Osteocyte (in vitro differentiated cells): ENCODE data around the gene CDH12. TPM values are rescaled to one million over a fixed set of nuclear protein-coding genes. Genes with fewer than 3 reads are reported as not detected.
"Not testable (repeated sequence)": the region's sequence is repeated elsewhere in the genome, so short reads cannot be mapped to it uniquely, and the experiment has no call there.

Source experiments
- DNase-seq: peaks from one replicate; pipeline ENCODE4 v3.0.0; 2021; ENCODE audit warnings: mixed read lengths; ENCODE audit not compliant: unreplicated experiment; ENCODE audit errors: extremely low spot score
- H3K27ac Mint-ChIP-seq: one replicate; pipeline ENCODE4 v1.8.0; 2021; ENCODE audit warnings: mild to moderate bottlenecking, mixed read lengths; ENCODE audit not compliant: unreplicated experiment
- H3K27me3 Mint-ChIP-seq: one replicate; pipeline ENCODE4 v1.8.0; 2021; ENCODE audit warnings: mixed read lengths; ENCODE audit not compliant: unreplicated experiment
- H3K36me3 Mint-ChIP-seq: one replicate; pipeline ENCODE4 v1.8.0; 2021; ENCODE audit warnings: mixed read lengths; ENCODE audit not compliant: unreplicated experiment
- H3K4me1 Mint-ChIP-seq: one replicate; pipeline ENCODE4 v1.8.0; 2021; ENCODE audit warnings: mixed read lengths; ENCODE audit not compliant: unreplicated experiment
- H3K4me3 Mint-ChIP-seq: one replicate; pipeline ENCODE4 v1.8.0; 2021; ENCODE audit warnings: mild to moderate bottlenecking, moderate library complexity, mixed read lengths; ENCODE audit not compliant: unreplicated experiment
- H3K9me3 Mint-ChIP-seq: one replicate; pipeline ENCODE4 v1.8.0; 2021; ENCODE audit warnings: mixed read lengths; ENCODE audit not compliant: unreplicated experiment
- total RNA-seq: library from RNA; stranded (reverse); gene quantifications from 2 replicates; pipeline ENCODE4 v1.2.1, GENCODE V29; 2021
- TF ChIP-seq, protein P1 (sequence below): fragments of 200-600 bp; sonication (generic); IDR thresholded peaks from 2 replicates; pipeline ENCODE4 v1.5.0; 2021; ENCODE audit warnings: antibody characterized with exemption, mild to moderate bottlenecking, moderate library complexity

The CDH12 gene
- total RNA-seq, 1 donor from 2014 or later, result not detected

DNA sequence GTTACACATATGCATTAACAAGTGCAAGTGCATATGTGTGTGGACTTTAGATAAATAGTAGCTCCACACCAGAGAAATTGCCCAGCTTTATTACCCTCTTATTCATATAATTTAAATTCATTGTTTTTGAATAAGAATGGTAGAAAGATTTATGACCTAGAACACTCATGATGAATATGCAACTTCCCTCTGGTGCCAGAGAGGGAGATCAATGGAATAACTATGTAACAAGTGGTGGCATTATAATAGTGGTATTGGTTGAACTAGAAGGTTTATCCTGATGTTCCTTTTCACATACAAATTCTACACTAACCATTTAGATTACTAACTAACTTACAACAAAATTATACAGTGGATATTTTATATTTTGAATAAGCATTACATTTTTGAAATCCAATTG lies 607.4 kb downstream of the CDH12 start:
- H3K36me3 Mint-ChIP-seq, result no peaks in the 10 kb centered on the region
- no peak for DNase-seq
- H3K9me3 Mint-ChIP-seq, result no peaks in the 10 kb centered on the region
- no peaks in the 10 kb centered on the region for H3K4me1 Mint-ChIP-seq
- no peak overlapping the region for H3K27ac Mint-ChIP-seq
- H3K27me3 Mint-ChIP-seq, result peaks cover 6% of the 10 kb centered on the region
- no peak overlapping the region for H3K4me3 Mint-ChIP-seq
- TF ChIP-seq, protein P1, sequence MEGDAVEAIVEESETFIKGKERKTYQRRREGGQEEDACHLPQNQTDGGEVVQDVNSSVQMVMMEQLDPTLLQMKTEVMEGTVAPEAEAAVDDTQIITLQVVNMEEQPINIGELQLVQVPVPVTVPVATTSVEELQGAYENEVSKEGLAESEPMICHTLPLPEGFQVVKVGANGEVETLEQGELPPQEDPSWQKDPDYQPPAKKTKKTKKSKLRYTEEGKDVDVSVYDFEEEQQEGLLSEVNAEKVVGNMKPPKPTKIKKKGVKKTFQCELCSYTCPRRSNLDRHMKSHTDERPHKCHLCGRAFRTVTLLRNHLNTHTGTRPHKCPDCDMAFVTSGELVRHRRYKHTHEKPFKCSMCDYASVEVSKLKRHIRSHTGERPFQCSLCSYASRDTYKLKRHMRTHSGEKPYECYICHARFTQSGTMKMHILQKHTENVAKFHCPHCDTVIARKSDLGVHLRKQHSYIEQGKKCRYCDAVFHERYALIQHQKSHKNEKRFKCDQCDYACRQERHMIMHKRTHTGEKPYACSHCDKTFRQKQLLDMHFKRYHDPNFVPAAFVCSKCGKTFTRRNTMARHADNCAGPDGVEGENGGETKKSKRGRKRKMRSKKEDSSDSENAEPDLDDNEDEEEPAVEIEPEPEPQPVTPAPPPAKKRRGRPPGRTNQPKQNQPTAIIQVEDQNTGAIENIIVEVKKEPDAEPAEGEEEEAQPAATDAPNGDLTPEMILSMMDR, result no peak

DNA sequence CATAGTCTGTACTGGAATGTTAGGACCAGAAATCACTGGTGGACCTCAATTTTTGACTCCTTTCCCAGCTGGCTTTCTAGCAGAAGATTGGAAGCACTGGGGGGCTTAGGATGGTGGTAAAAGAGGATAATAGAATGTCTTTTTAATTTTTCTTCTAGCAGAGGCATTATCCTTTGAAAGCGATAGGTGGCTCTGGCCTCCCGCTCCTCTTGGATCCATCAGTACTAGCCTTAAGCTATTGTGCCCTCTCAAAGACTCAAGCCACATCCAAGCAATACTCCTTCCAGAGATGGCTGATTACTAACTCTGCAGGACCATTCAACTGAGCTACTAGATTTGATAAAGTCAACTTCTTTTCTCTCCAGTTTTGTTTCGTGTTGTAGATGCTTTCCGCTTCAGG lies 610.6 kb downstream of the CDH12 start:
- Mint-ChIP-seq H3K4me1 (no peaks in the 10 kb centered on the region), H3K4me3 (no peak overlapping the region), H3K36me3 (no peaks in the 10 kb centered on the region), H3K9me3 (no peaks in the 10 kb centered on the region), H3K27me3 (peaks cover 7% of the 10 kb centered on the region), H3K27ac (no peak overlapping the region)
- TF ChIP-seq, protein P1, result no peak
- DNase-seq, result no peak

DNA sequence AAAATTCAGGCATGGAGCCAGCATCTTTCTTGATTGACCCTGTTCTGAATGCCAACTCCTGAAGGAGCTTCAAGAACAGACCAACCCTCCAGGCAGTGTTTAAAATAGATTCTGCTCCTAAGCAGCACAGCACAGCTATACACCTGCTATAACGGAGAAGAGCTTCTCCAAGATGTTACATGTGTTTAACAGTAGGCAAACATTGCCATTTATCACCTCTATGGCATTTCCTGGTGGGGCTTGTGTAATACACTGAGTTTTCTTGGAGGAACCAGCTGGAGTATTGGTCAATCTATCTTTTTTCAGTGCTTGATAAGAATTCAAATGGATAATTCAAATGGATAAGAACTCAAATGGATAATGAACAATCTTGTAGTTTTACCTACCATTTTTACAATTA lies 615.1 kb downstream of the CDH12 start:
- DNase-seq, result no peak
- TF ChIP-seq, protein P1, result no peak
- Mint-ChIP-seq H3K27ac (no peak overlapping the region), H3K4me1 (no peaks in the 10 kb centered on the region), H3K4me3 (no peak overlapping the region), H3K36me3 (no peaks in the 10 kb centered on the region), H3K27me3 (peaks cover 7% of the 10 kb centered on the region), H3K9me3 (no peaks in the 10 kb centered on the region)

DNA sequence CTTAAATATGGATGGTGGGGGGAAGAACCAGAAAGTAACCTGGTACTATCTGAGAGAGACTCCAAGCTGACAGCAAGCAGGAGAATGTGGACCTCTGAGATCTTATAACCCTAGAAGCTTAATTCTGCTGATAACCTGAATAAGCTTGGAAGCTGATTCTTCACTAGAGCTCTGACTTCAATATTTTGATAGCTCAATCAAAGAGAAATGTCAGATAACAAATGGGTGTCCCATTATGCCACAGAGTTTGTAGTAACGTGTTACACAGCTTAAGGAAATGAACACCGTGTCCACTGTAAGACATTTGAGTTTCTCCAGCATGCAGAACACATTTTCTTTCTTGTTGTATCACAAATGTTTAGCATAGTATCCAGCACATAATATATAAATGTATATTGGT lies 626.7 kb downstream of the CDH12 start:
- no peaks in the 10 kb centered on the region for H3K36me3 Mint-ChIP-seq
- H3K27me3 Mint-ChIP-seq, result no peaks in the 10 kb centered on the region
- no peak for DNase-seq
- no peaks in the 10 kb centered on the region for H3K4me1 Mint-ChIP-seq
- TF ChIP-seq, protein P1, result no peak
- H3K27ac Mint-ChIP-seq, result no peak overlapping the region
- H3K9me3 Mint-ChIP-seq, result no peaks in the 10 kb centered on the region
- no peak overlapping the region for H3K4me3 Mint-ChIP-seq

DNA sequence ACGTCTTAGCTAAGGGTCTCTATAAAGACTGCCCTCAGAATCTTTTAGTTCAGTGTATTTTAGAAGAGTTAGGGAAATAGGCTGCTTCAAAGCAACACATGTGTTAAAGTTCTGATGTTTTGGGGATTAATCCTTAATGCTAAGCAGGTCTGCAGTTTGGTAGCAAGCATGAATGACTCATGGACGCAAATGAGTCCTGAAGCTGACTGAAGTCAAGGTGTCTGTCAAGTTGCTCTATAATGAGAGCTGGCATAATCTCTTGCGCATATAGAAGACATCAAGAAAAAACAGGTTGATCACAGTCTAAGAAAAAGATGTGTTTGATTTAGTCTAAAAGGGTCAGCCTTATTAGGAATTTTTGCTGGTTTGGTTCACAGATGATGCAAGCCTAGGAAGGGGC lies 630.1 kb downstream of the CDH12 start:
- Mint-ChIP-seq H3K36me3 (no peaks in the 10 kb centered on the region), H3K27ac (no peak overlapping the region), H3K4me1 (no peaks in the 10 kb centered on the region), H3K4me3 (no peak overlapping the region), H3K9me3 (no peaks in the 10 kb centered on the region), H3K27me3 (peaks cover 2% of the 10 kb centered on the region)
- no peak for DNase-seq
- TF ChIP-seq, protein P1, result no peak

DNA sequence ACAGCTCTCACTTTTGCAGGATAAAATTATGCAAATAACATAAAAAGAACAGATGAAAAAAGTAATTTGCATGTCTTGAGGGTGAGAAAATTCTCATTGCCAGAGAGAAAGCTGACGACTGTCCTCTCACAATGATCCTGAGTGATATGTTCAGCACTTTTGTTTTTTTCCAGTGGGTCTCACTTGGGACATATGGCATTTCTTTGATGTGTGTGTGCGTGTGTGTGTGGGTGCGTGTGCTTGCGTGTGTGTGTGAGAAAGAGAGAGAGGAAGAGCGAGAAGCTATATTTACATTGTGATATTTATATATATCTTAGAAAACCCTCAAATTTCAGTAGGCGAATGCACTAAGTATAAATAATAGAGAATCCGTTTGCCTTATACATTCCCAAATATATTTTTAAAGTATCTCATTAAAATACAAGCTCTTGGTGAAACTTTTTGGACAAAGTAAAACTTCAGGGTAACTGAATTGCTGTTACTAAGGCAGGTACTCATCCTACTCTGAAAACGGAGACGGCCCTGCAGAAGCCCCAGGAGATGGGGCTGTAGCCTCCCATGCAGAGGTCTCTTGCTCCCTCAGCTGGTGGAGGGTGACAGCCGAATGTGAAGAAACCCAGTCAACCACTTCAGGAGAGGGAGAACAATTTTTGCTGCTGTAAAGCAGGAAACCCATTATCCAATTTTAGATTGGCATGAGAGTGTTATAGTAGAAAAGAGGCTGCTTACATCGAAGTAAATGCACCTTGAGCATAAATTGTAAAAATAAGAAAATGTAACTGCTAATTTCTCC lies 639.2 kb downstream of the CDH12 start:
- not testable (repeated sequence) for H3K9me3 Mint-ChIP-seq, DNase-seq, H3K4me1 Mint-ChIP-seq, H3K27me3 Mint-ChIP-seq, H3K27ac Mint-ChIP-seq, H3K36me3 Mint-ChIP-seq, H3K4me3 Mint-ChIP-seq

DNA sequence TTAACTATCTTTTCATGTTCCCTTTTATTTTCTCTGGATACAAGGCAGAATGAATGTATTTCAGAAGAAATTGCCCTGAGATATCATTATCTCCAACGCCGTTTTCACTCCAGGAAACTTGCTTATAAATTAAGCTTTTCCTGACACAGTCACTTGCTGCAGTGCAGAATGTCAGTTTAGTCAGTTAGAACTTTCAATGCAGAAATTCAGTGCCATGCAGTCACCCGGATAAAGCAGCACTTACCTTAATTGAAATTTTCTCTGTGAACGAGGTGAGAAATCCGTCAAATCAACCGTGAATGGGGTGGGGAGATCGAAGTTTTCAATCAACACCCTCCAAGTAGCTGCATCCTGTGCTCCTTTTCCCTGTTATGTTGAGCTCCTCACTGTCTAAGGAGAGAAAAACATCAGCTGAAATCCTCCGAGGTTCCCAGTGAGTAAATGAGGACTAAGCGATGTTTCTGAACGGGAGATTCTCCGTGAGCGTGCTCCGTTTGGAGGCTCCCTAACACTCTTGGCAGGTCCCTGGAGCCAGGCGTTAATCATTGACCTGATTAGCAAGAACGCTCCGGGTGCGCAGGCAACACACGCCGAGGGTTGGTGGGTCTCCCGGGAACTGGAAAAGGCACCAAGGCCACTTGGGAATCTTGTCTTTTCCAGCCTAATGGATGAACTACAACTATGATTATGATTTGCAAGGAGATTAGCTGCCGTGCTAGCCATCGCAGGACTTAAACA lies 640.7 kb downstream of the CDH12 start:
- H3K4me1 Mint-ChIP-seq, result not testable (repeated sequence)

More for the DNA sequence above, 640.7 kb downstream of the CDH12 start:
- H3K27me3 Mint-ChIP-seq, DNase-seq, H3K27ac Mint-ChIP-seq, H3K36me3 Mint-ChIP-seq, H3K9me3 Mint-ChIP-seq, H3K4me3 Mint-ChIP-seq: not testable (repeated sequence)
